Measurements from ENCODE around the gene CCDC138.

DNA sequence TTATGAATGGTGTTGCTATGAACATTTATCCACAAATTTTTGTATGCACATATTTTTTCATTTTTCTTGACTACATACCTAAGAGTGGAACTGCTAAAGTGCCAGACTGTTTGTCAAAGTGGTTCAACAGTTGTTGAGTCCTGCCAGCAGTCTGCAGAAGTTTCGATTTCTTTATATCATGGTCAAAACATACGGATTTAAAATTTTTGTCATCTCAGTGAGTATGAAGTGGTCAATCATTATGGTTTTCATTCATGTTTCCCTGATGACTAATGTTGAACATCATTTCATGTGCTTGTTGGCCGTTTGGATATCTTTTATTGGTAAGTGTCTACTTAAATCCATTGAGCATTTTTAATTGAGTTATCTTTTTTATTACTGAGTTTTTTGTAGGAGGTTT, 39.2 kb downstream of the CCDC138 start:
- TF ChIP-seq, protein P1, sequence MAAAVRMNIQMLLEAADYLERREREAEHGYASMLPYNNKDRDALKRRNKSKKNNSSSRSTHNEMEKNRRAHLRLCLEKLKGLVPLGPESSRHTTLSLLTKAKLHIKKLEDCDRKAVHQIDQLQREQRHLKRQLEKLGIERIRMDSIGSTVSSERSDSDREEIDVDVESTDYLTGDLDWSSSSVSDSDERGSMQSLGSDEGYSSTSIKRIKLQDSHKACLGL (CRISPR knock-in tag; IDR thresholded peaks at IDR 0.05), result no peak
- TF ChIP-seq CTCF (CRISPR knock-in tag; IDR thresholded peaks at IDR 0.05) (no peak), RARA (CRISPR knock-in tag; IDR thresholded peaks at IDR 0.05) (no peak), ISL2 (CRISPR knock-in tag; IDR thresholded peaks at IDR 0.05) (no peak), ZNF549 (CRISPR knock-in tag; IDR thresholded peaks at IDR 0.05) (no peak), ZNF710 (CRISPR knock-in tag; IDR thresholded peaks at IDR 0.05; ENCODE audit: borderline replicate concordance) (no peak), GZF1 (CRISPR knock-in tag; IDR thresholded peaks at IDR 0.05) (no peak), PAX8 (CRISPR knock-in tag; IDR thresholded peaks at IDR 0.05; ENCODE audit: borderline replicate concordance) (no peak), FOXC1 (CRISPR knock-in tag; IDR thresholded peaks at IDR 0.05; ENCODE audit: borderline replicate concordance) (no peak), RXRB (CRISPR knock-in tag; IDR thresholded peaks at IDR 0.05; ENCODE audit: borderline replicate concordance) (no peak), RNF219 (CRISPR knock-in tag; IDR thresholded peaks at IDR 0.05) (no peak), MTA3 (CRISPR knock-in tag; IDR thresholded peaks at IDR 0.05) (no peak), ZNF883 (CRISPR knock-in tag; IDR thresholded peaks at IDR 0.05; ENCODE audit: not compliant biosample characterization) (no peak)

Data from HepG2 (cell line).